Endometrial microvascular endothelial cells (primary cell): ENCODE data around the gene IL17A. TPM values are rescaled to one million over a fixed set of nuclear protein-coding genes. Genes with fewer than 3 reads are reported as not detected.

ENCODE experiments used
- in situ Hi-C: cut with HindIII; loops from 2 replicates; pipeline ENCODE4 v1.10.0; 2017; ENCODE audit warnings: low sequenced_read_pairs, low pct_unique_long_range_greater_than_20kb; ENCODE audit errors: inconsistent ontology term
- total RNA-seq: library from RNA; depleted of rRNA; stranded (reverse); fragments of >200 nt; gene quantifications from one replicate; pipeline ENCODE4 v1.2.3, GENCODE V29; 2015; ENCODE audit errors: inconsistent ontology term

Gene IL17A
- total RNA-seq: not detected

GRCh38 chr6:52186075-52186474, at the start of gene IL17A:
Gene IL17A, plus strand, starts transcription at chr6:52186375. Its CDS starts 57 bp downstream, at chr6:52186432.
- in situ Hi-C loops: no loop called here

DNA sequence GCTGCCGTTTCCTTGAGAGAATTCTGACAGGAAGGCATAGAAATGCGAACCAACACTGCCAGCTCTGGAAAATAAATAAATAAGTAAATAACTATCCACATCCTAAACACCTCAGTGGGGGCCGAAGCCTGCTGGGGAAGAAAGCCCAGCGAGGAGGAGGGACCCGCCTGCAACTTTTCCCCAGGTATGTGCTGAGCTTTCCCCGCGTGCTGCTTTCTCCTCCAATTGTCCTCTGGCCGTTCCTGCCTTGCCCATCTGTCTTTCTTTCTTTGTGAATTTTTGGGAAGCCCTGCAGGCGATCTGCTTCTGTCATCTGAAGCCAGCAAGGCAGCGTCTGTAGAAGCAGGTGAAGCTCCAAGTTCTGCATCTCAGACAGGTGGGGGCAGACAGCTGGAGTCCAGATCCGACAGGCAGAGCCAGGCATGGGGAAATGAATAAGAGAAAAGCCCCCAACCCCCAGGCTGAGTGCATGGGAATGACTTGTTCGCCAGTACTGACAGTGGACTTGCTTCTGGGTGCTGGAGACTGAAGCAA, 49.2 kb upstream of the IL17A start:
- in situ Hi-C loops: no loop called here

DNA sequence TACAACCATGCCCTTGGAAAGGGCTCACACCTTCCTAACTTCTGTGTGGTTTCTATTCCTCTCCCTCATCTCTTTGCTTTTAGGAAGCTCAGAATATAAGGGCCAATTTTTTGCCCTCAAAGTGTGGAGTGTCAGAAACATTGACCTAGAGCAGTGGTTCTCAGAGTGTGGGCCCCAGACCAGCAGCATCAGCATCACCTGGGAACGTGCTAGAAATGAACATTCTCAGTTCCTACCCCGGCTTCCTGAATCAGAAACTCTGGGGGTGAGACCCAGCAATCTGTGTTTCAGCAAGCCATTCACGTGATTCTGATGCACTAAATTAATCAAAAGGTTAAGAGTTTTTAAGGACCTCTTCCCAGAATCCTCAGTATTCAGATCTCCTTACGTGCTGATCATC, 47.9 kb upstream of the IL17A start:
- in situ Hi-C loops: no loop called here

DNA sequence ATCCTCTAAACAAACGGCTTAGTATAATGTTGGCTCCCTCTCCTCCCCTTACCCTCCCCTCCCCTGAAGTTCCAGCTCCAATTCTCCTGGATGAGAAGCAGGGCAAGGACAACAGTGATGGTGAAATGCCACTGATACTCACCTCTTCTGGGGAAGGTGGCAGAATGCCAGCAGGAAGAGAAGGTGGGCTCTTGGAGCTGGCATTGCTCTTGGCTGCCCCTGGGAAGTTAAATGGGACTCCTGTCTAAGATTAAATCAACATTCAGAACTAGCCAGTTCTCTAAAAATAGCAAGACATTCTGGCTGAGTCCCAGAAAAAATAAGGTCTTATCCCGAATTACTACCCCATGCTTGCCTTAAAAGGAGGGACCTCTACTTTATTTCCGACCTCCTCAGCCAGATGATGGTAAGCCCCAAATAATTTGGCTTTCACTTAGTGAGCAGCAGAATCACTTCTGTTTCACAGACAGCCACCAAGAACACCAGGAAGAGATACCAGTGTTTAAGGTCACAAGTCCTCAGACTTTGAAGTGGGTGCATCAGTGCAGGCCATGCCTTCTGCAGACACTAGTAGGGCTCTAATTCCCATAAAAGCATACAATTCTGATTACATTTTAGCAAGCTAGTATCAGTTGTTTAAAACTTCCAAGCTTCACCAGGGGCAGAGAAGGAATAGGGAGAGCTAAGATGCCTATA, 46.0 kb upstream of the IL17A start:
- in situ Hi-C loops: no loop called here

DNA sequence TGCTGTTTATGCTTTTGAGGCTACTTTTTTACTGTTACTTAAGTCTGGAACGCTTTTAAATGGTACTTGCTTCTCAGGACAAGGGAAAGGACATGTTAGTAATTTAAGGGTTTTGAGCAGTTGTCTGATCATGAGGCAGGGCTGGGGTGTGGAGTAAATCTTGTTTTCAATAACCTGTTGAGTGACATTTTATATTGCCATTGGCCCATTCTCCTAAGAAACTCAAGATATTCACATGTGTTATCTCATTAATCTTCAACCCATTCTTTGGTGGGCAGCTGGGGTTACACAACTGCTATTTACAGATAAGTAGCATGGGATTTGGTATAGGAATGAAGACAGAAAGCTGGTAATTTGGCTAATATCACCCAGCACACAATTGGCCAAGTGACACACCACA, 44.6 kb upstream of the IL17A start:
- in situ Hi-C loops: no loop called here

DNA sequence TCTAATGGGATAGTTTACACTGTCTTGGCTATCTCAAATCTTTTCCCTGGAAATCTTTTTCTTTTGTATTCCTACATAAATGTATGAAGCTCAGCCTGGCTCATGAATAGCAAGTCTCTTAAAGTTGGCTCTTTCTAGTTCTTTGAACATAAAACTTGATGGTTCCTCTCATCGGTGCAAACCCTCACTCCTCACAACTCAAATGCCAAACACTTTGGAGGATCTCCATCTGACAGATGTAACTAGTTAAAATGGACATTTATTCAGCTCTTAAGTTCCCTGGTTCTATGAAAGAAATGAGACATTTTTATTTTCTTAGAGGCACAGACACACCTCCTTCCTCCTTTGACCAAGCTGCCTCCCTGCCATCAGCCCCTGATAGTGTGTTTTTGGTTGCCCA, 43.6 kb upstream of the IL17A start:
- in situ Hi-C loops: no loop called here

- in situ Hi-C loops: no loop called here
Measured at GRCh38 chr6:52143551-52143950, 42.6 kb upstream of the IL17A start.

DNA sequence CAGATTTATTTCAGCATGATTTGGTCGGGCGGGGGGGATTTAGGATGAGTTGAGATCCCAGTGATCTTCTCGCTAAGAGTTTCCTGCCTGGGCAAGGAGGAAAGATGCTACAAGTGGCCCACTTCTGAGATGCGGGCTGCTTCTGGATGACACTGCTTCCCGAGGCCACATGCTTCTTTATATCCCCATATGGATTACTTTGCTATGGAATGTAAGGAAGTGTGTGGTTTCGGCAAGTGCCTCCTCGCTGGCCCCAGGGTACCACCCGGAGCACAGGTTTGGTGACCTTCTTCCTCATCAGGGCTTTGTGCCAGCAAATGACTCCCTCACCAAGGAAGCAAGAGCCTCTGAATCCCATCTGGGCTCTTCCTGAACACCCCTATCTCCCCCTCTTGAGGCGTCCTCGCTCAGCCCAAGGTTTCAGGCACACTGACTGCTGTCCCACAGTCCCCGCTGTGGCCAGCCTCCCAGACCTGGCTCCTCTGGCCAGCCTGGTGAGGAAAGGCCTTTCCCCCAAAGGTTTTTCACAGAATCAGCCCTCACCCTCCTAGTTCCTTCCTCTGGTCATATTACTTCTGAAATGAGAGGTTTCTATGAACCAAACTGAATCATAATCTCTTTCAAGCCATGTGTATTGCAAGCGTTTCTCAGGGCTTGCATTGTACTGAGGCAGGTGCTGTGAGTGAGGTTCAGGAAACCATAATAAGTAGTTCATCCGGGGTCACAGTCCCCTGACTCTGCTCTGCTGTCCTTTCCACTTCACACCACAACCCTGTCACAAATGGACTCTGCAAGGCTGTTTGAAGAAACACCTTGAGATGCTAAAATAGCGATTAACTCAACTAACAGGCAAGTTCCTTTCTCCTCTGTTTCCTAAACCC, 41.7 kb upstream of the IL17A start:
- in situ Hi-C loops: no loop called here

DNA sequence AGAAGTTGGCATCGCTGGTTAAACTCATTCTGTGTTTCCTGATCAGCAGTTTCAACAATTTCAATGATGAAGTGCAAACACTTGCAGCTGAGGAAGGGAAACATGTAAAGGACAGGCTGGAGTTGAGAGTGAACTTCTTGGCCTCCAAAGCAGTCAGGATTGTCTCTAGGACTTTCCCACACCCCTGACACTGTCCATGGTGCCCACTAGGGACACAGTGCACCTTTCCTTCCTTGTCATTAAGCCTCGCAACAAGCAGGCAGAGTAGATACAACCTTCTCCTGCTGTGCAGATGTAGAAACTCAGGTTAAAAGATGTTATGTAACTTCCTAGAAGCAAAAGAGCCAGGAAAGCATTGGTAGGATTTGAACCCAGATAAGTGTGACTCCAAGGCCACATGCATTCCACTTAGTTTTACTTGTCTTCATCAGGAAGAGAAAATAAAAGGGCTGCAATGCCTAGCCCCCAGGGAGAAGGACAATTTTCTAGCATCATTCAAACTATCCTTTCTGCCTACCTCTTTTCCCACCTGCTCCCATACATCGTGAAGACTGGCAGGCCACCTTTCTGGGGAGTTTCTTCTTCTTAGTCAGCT, 39.2 kb upstream of the IL17A start:
- in situ Hi-C loops: no loop called here

DNA sequence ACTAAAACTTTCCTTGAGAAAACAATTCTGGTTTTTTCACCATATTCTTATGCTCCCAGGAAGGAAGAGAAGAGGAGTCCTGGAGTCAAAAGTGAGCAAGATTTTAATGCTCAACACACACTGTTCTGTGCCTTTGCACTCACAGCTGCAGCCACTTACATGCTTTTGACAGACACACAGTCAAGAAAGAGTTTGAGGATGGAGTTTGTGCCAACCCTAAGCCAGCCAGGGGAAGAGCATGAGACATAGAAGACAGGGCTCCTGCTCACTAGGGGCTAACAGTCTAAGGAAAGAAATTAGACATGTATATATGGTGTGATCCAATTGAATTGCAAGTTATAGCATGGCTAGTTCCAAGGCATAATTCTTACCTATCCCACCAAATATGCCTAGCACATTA, 37.1 kb upstream of the IL17A start:
- in situ Hi-C loops: no loop called here

GRCh38 chr6:52149949-52150348, 36.2 kb upstream of the IL17A start:
- in situ Hi-C loops: no loop called here

GRCh38 chr6:52152070-52152423, 34.1 kb upstream of the IL17A start:
- in situ Hi-C loops: no loop called here

DNA sequence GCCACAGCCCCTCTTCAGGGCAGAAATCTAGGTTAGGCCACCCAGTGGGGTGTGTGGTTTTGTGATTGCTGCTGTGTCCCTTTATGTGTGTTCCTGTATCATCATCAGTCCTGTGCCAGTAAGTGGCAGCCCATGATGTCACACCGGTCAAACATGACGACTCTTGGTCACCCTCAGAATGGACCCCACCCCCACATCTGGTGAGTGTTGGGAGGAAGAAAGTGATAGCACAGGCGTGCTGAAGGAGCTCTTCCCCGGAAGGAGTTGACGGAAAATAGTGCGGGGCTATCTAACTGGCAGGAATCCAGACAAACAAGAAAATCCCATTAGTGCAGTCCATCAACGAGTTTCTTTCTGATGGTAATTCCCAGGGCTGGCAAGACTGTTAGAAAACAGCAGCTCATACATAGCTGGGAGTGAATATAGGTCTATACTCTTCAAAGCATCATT, 33.4 kb upstream of the IL17A start:
- in situ Hi-C loops: no loop called here

- in situ Hi-C loops: no loop called here
Measured at GRCh38 chr6:52154381-52154780, 31.8 kb upstream of the IL17A start.

DNA sequence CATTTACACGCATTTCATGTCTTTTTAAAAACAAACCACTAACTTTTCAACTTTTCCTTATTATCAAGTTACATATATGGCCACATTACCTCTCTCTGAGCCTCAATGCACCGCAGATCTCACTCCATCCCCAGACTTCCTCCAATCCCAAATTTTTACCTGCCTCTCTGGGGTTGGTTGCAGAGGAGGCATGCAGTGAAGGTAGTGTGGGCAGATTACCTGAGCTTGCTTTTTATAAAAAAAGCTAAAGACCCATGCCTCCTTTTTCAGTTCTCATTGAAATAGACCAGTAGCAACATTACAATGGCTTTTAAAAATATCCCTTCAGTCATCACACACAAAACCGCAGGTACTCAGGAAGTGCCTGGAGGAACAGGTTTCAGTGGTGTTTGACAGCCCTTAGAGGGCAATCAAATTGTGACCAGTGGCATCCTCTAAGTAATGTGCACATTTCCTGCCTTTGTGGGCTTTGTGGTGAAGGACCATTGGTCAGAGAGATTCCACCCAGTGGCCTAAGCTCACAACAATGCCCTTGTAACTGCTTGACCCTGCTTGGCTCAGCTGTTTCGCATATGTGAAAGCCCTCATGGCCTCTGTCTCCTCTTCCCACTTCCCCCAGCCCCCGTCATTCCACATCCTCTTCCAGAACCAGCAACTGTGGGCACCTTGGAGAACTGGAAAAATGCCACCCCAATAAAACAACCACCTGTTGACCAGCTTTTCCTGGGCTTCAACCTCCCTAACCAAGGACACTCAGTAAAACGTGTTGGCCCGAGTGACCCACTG, 30.2 kb upstream of the IL17A start:
- in situ Hi-C loops: no loop called here

- in situ Hi-C loops: no loop called here
Measured at GRCh38 chr6:52157301-52157941, 28.8 kb upstream of the IL17A start.

DNA sequence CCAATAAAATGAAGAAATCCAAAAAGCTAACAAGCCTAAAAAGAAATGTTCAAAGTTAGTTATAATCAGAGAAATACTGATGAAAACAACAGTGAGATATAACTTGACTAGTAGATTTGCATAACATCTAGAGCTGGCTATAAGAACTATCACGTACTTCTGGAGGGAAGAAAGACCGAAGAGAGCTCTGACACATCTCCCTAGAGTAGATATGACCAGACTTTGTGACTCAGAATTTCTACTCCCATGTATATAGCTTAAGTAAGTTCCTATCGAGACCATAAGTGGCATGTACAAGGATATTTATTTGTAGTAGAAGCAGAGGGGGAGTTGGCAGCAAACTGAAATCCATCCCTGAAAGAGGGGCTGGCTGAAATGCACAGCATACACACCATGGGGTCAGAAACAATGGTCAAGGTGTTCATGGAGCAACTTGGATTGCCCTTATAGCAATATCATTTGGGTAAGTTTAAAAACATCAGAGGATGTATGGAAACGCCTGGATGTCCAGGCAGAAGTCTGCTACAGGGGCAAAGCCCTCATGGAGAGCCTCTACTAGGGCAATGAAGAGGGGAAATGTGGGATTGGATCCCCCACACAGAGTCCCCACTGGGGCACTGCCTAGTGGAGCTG, 25.6 kb upstream of the IL17A start:
- in situ Hi-C loops: no loop called here
